Activated naive CD4-positive, alpha-beta T cell treated with anti-CD3 and anti-CD28 coated beads for 36 hours (primary cell): Measurements from ENCODE around the gene RGL2. TPM values are rescaled to one million over a fixed set of nuclear protein-coding genes. Genes with fewer than 3 reads are reported as not detected.
"Not testable (repeated sequence)": the region's sequence is repeated elsewhere in the genome, so short reads cannot be mapped to it uniquely, and the experiment has no call there.

Experiments
- CTCF ChIA-PET: fragments of 350-600 bp; sonication (Branson Sonifier 250); formaldehyde crosslinking; loops from one replicate; lab custom pipeline; 2021; ENCODE audit warnings: antibody characterized with exemption; lab: Charles Lee
- DNase-seq: peaks from one replicate; pipeline ENCODE4 v3.0.0-alpha.2; 2020
- H3K27ac Mint-ChIP-seq: one replicate; pipeline ENCODE4 v1.8.0; 2021; ENCODE audit warnings: mild to moderate bottlenecking, mixed read lengths
- H3K27me3 Mint-ChIP-seq: one replicate; pipeline ENCODE4 v1.8.0; 2021; ENCODE audit warnings: low read depth, mixed read lengths
- H3K36me3 Mint-ChIP-seq: one replicate; pipeline ENCODE4 v1.8.0; 2021; ENCODE audit warnings: low read depth, mixed read lengths
- H3K4me1 Mint-ChIP-seq: one replicate; pipeline ENCODE4 v1.8.0; 2021; ENCODE audit warnings: low read depth, mixed read lengths
- H3K4me3 Mint-ChIP-seq: one replicate; pipeline ENCODE4 v1.8.0; 2021; ENCODE audit warnings: mild to moderate bottlenecking, moderate library complexity, mixed read lengths
- H3K9me3 Mint-ChIP-seq: one replicate; pipeline ENCODE4 v1.8.0; 2021; ENCODE audit warnings: mixed read lengths
- intact Hi-C: fragments of 100-400 bp; cut with micrococcal nuclease; formaldehyde crosslinking; loops from one replicate; pipeline ENCODE4 v1.15.1; 2023
- total RNA-seq, 2 experiments: library from RNA; stranded (reverse); gene quantifications; one replicate each; pipeline ENCODE4 v1.2.3, GENCODE V29; 2021

The RGL2 gene
- 10 to 100 TPM; 23.8 to 27.8 TPM for total RNA-seq

DNA sequence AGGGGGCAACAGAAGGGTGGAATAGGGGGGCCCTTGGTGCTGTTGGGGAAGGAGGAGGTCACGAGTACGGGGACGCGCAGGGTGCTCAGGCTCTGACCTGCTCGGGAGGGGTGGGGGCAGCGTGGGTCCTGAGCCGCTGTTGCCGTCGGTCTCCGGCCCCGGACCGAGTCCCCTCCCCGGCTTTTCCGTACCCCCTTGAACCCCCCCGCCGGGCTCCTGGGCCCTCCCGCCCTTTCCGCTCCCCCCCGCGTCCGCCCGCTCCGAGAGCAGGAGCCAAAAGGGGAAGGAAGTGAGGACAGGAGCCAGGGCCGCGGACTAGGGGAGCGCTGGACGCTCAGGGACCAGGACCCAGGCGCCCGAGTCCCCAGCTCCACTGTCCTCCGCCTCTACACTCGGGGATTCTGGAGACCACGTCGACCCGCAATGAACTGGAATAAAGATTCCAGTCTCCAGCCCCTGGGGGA lies at the start of gene RGL2:
Gene RGL2 (minus strand): TSS at position 170 of the 464 bp plus-strand sequence. CDS start 332 bp downstream, outside the sequence.
- Mint-ChIP-seq H3K4me3 (peak within 1 kb of the TSS; percentile 85), H3K36me3 (peaks cover 24% of the 10 kb centered on the region), H3K9me3 (no peaks in the 10 kb centered on the region), H3K27ac (peak within 1 kb of the TSS; percentile 98), H3K4me1 (peaks cover 28% of the 10 kb centered on the region), H3K27me3 (no peaks in the 10 kb centered on the region)
- peak; percentile 77 for DNase-seq
- intact Hi-C loops: loop anchor here (1.0 to 2.0 kb wide), 9 partner anchors 10 to 112 kb away; partner anchors contain the start of genes B3GALT4, PFDN6, PHF1 and RXRB
- CTCF ChIA-PET: interaction anchor here (0.6 to 1.7 kb wide), 7 partner anchors 10 to 49 kb away, joined by 3 to 13 read pairs (median 4); partner anchors contain the start of genes RPS18, VPS52 and WDR46

- no peak for DNase-seq
- no peak overlapping the region for H3K27ac Mint-ChIP-seq
- intact Hi-C loops: loop anchor here (10.0 kb wide), 1 partner anchor 233 kb away; no protein-coding TSS in a partner anchor
- CTCF ChIA-PET: no interaction called here
- H3K9me3 Mint-ChIP-seq: no peaks in the 10 kb centered on the region
- no peaks in the 10 kb centered on the region for H3K36me3 Mint-ChIP-seq
- peaks cover 20% of the 10 kb centered on the region for H3K4me1 Mint-ChIP-seq
- H3K4me3 Mint-ChIP-seq: no peak overlapping the region
- H3K27me3 Mint-ChIP-seq: no peaks in the 10 kb centered on the region
These were observed 49.1 kb upstream of the RGL2 start for GRCh38 chr6:33347816-33348215.

DNA sequence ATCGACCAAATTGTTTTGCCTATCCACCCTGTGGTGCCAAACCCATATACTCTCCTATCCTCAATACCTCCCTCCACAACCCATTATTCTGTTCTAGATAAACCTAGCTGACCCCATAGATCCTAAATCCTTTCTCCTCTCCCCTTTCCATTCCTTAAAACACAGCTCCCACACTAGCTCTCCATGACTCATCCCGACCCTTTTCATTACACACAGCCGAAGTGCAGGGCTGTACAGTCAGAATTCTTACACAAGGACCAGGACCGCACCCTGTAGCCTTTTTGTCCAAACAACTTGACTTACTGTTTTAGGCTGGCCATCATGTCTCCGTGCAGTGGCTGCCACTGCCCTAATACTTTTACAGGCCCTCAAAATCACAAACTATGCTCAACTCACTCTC lies 48.2 kb upstream of the RGL2 start:
- not testable (repeated sequence) for DNase-seq, H3K27ac Mint-ChIP-seq
- H3K4me1 Mint-ChIP-seq: peaks cover 20% of the 10 kb centered on the region

DNA sequence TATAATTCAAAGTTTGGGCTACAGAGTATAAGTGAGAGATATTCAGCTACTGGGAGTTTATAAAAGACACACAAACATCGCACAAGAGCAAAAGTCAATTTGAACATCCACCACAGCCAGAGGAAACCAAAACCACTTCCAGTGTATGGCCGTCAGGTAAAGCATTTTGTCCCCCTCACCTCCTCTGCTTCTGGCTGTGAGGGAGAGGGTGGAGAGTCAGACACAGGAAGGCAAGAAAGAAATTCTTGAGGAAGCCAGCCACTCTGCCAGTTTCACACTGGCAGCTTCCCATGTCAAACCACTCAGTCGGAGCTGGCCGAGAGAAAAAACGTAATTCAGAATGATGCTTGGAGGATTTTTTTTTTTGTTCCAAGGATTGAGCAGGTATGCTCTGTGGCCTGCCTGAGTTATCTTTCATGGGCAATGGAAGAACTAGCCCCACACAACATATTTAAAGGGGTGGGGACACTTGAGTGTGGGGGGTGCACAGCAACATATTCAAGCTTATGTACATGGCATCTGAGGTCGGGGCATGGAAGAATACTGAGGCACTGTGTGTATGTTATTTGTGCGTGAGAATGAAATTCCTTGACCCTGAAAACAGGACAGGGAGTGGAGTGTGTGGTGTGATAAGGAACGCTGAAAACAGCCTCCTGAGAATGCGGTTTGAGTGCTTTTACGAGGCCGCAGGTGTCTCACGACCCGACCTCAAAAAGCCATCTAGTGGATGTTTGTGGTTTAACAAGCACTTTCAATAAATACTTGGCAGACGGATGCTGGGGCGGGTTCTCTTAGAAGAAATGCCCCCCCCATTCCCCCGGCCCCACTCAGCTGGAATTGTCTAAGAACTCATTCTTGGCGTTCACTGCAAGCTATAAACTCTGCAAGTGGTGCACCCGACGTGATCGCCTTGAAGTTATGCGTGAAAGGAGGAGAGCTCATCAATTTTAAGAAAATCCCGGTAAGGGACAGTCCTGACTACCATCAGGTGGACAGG lies 46.3 kb upstream of the RGL2 start:
- Mint-ChIP-seq H3K27me3 (no peaks in the 10 kb centered on the region), H3K4me3 (peak overlapping the region; percentile 64), H3K9me3 (no peaks in the 10 kb centered on the region), H3K27ac (peak overlapping the region; percentile 74), H3K4me1 (peaks cover 20% of the 10 kb centered on the region), H3K36me3 (no peaks in the 10 kb centered on the region)
- intact Hi-C loops: loop anchor here (1.0 to 10.0 kb wide), 5 partner anchors 22 to 230 kb away; partner anchors contain the start of genes RGL2, TAPBP and VPS52
- DNase-seq: peak; percentile 77
- CTCF ChIA-PET: interaction anchor here (0.6 to 2.8 kb wide), 22 partner anchors 9 to 900 kb away, joined by 3 to 29 read pairs (median 4); partner anchors contain the start of genes B3GALT4, CUTA, RGL2 and RPS18

More for the DNA sequence above, 48.2 kb upstream of the RGL2 start:
- intact Hi-C loops: loop anchor here (10.0 kb wide), 1 partner anchor 232 kb away; no protein-coding TSS in a partner anchor
- H3K27me3 Mint-ChIP-seq, CTCF ChIA-PET, H3K9me3 Mint-ChIP-seq, H3K4me3 Mint-ChIP-seq, H3K36me3 Mint-ChIP-seq: not testable (repeated sequence)

DNA sequence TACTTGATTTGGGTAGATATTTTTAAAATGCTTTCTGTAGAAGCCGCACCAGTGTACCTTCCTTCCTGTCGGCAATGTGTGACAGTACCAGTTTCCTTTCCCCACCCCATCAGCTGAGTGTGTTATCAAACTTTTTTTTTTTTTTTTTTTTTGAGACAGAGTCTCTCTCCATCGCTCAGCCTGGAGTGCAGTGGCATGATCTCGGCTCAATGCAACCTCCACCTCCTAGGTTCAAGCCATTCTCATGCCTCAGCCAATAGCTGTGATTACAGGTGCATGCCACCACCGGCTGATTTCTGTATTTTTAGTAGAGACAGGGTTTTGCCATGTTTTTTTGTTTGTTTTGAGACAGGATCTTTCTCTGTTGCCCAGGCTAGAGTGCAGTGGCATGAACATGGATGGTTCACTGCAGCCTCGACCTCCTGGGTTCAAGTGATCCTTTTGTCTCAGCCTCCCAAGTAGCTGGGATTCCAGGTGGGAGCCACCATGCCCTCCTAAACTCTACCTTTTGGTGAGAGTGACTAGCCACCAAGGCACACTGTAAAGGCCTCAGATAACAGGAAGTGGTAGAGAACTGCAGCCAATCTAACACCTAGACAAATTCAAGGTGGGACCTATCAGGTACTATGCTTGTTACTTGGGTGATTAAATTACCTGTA lies 45.3 kb upstream of the RGL2 start:
- Mint-ChIP-seq H3K9me3 (no peaks in the 10 kb centered on the region), H3K36me3 (no peaks in the 10 kb centered on the region), H3K4me3 (peak overlapping the region; percentile 34), H3K27me3 (no peaks in the 10 kb centered on the region), H3K27ac (peak overlapping the region; percentile 72), H3K4me1 (peaks cover 20% of the 10 kb centered on the region)
- peak; percentile 62 for DNase-seq
- CTCF ChIA-PET: interaction anchor here (0.6 to 2.8 kb wide), 16 partner anchors 8 to 329 kb away, joined by 3 to 29 read pairs (median 6); partner anchors contain the start of genes B3GALT4, CUTA, RGL2 and RPS18
- intact Hi-C loops: loop anchor here (1.0 to 10.0 kb wide), 3 partner anchors 45 to 229 kb away; partner anchors contain the start of genes RGL2 and VPS52

DNA sequence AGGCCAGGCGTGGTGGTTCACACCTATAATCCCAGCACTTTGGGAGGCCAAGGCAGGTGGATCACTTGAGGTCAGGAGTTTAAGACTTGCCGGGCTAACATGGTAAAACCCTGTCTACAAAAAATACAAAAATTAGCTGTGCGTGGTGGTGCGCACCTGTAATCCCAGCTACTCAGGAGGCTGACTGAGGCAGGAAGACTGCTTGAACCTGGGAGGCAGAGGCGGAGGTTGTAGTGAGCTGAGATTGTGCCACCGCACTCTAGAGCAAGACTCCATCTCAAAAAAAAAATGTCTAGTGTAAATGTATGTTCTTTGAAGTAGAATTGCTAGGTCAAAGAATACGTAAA lies 44.8 kb upstream of the RGL2 start:
- DNase-seq, H3K36me3 Mint-ChIP-seq, H3K9me3 Mint-ChIP-seq, H3K27me3 Mint-ChIP-seq: not testable (repeated sequence)
- peak overlapping the region; percentile 34 for H3K4me3 Mint-ChIP-seq
- H3K4me1 Mint-ChIP-seq: peaks cover 20% of the 10 kb centered on the region
- peak overlapping the region; percentile 72 for H3K27ac Mint-ChIP-seq
- intact Hi-C loops: loop anchor here (10.0 kb wide), 1 partner anchor 229 kb away; no protein-coding TSS in a partner anchor
- CTCF ChIA-PET: interaction anchor here (0.6 to 2.8 kb wide), 8 partner anchors 19 to 244 kb away, joined by 3 to 29 read pairs (median 10); partner anchors contain the start of genes B3GALT4, RGL2, RPS18 and TAPBP

- no peak overlapping the region for H3K4me3 Mint-ChIP-seq
- intact Hi-C loops: no loop called here
- no peak overlapping the region for H3K27ac Mint-ChIP-seq
- no peaks in the 10 kb centered on the region for H3K9me3 Mint-ChIP-seq
- H3K27me3 Mint-ChIP-seq: no peaks in the 10 kb centered on the region
- peaks cover 10% of the 10 kb centered on the region for H3K4me1 Mint-ChIP-seq
- no peak for DNase-seq
- CTCF ChIA-PET: interaction anchor here (0.6 kb wide), 1 partner anchor 8 kb away, joined by 6 read pairs; no protein-coding TSS in a partner anchor
- H3K36me3 Mint-ChIP-seq: no peaks in the 10 kb centered on the region
These were observed 40.5 kb upstream of the RGL2 start for GRCh38 chr6:33339193-33339592.

DNA sequence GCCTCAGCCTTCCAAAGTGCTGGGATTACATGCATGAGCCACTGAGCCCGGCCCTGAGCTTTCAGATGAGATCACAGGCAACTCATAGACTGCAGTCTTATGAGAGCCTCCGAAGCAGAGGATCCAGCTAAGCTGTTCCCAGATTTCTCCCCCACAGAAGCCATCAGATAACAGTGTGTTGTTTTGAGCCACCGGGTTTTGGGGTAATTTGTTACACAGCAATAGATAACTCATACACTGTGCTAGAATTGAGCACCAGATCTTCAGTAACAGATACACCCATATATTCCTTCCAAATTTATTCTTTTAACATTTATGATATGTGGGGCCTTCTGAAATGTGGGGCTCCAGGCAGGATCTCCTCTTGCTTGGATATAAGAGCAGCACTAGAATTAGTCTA lies 37.8 kb upstream of the RGL2 start:
- Mint-ChIP-seq H3K27ac (no peak overlapping the region), H3K4me3 (no peak overlapping the region), H3K27me3 (no peaks in the 10 kb centered on the region), H3K9me3 (no peaks in the 10 kb centered on the region), H3K36me3 (no peaks in the 10 kb centered on the region), H3K4me1 (peaks cover 17% of the 10 kb centered on the region)
- CTCF ChIA-PET: interaction anchor here (0.8 to 1.6 kb wide), 2 partner anchors 8 to 19 kb away, joined by 6 to 8 read pairs; partner anchors contain the start of gene ZBTB22
- no peak for DNase-seq
- intact Hi-C loops: no loop called here

DNA sequence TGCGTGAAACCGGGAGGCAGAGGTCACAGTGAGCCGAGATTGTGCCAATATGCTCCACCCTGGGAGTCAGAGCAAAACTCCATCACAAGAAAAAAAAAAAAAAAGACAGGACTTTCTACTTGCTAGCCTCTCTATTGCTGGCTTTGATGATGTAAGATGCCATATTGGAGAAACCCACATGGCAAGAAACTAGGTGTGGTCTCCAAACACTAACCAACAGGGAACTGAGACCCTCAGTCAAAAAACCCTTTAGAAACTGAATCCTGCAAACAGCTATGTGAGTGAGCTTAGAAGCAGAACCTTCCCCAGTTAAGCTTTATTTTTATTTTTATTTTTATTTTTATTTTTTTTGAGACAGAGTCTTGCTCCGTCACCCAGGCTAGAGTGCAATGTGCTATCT lies 37.2 kb upstream of the RGL2 start:
- no peak for DNase-seq
- Mint-ChIP-seq H3K4me1 (peaks cover 17% of the 10 kb centered on the region), H3K9me3 (no peaks in the 10 kb centered on the region), H3K27ac (no peak overlapping the region), H3K36me3 (no peaks in the 10 kb centered on the region), H3K4me3 (no peak overlapping the region), H3K27me3 (no peaks in the 10 kb centered on the region)
- CTCF ChIA-PET: interaction anchor here (0.7 to 1.6 kb wide), 3 partner anchors 9 to 297 kb away, joined by 4 to 8 read pairs (median 6); partner anchors contain the start of gene ZBTB22
- intact Hi-C loops: no loop called here

- Mint-ChIP-seq H3K27me3 (no peaks in the 10 kb centered on the region), H3K4me3 (no peak overlapping the region), H3K4me1 (peaks cover 17% of the 10 kb centered on the region), H3K9me3 (no peaks in the 10 kb centered on the region), H3K27ac (no peak overlapping the region), H3K36me3 (no peaks in the 10 kb centered on the region)
- intact Hi-C loops: no loop called here
- CTCF ChIA-PET: interaction anchor here (0.7 kb wide), 1 partner anchor 199 kb away, joined by 3 read pairs; no protein-coding TSS in a partner anchor
- DNase-seq: no peak
These were observed 34.9 kb upstream of the RGL2 start for GRCh38 chr6:33333666-33334065.

DNA sequence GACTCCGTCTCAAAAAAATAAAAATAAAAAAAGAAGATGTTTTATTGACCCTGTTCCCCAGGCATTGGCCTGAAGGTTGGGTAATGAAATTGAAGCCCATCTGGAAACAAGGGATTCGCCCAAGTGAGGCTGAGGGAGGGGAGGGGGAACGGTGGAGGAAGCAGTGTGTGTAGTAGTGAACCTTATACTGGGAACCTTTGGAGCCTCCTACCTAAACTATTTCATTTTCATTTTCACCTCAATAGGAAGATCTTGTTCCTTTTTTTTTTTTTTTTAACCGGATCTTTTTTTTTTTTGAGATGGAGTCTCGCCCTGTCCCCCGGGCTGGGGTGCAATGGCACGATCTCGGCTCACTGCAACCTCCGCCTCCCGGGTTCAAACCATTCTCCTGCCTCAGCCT lies 32.0 kb upstream of the RGL2 start:
- Mint-ChIP-seq H3K27me3 (no peaks in the 10 kb centered on the region), H3K36me3 (no peaks in the 10 kb centered on the region), H3K4me3 (no peak overlapping the region), H3K4me1 (peaks cover 17% of the 10 kb centered on the region), H3K27ac (no peak overlapping the region), H3K9me3 (no peaks in the 10 kb centered on the region)
- no peak for DNase-seq
- intact Hi-C loops: no loop called here
- CTCF ChIA-PET: interaction anchor here (1.2 kb wide), 1 partner anchor 14 kb away, joined by 5 read pairs; no protein-coding TSS in a partner anchor
